GM18505 (cell line): ENCODE data around the gene BCOR.
A peak's percentile ranks its signal among the peaks of the same experiment; 100 is the strongest.

Experiments used
- ATAC-seq: cut with Tn5 transposase; IDR thresholded peaks from one replicate; pipeline ENCODE4 v1.9.1; 2021; ENCODE audit not compliant: unreplicated experiment
- POLR2A ChIP-seq: IDR thresholded peaks from 4 replicates; pipeline ENCODE4 v1.6.1; 2011; ENCODE audit warnings: borderline replicate concordance; ENCODE audit not compliant: insufficient read depth, insufficient read length; ENCODE audit errors: extremely low read depth

BCOR gene

DNA sequence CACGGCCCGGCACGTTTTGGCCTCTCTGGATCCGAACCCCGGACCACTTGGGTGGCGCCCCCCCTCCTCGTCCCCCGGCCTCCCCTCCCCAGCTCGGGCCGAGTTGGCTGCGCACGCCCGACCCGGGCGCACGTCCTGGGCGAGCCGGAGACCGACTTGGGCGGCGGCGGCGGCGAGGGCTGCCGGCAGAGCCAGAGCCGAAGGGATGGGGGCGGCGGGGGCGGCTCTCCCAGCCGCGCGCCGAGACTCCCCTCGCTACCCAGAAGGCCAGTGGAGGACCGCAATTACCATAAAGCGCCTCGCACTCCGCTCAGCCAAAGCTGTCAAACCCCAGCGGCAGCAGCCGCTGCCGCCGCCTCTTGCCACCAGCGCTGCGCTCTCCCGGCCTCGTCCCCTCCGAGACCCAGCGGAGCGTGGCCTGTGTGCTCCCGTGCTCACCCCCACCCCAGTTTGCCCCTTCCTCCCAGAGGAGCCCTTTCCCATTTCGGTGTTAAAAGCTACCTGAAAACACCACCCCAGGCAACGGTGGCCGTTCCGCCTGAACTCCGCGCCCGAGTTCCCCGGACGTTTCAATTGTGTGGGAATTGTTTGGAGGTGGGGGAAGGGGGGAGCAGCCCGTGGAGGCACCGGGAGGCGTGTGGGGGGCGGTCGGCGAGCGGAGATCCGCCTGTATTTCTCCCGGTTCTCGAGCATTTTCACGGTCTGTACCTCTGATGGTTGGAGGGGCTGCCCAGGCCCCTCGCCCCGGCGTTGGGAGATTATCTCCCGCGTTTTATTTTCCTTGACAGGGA, 701 bp upstream of the BCOR start:
- peak; percentile 36 for ATAC-seq

GRCh38 chrX:40097141-40097503, 636 bp downstream of the BCOR start:
- no peak for ATAC-seq
- no peak for TF ChIP-seq POLR2A

More for the DNA sequence above, 701 bp upstream of the BCOR start:
- TF ChIP-seq POLR2A = peak; percentile 44

DNA sequence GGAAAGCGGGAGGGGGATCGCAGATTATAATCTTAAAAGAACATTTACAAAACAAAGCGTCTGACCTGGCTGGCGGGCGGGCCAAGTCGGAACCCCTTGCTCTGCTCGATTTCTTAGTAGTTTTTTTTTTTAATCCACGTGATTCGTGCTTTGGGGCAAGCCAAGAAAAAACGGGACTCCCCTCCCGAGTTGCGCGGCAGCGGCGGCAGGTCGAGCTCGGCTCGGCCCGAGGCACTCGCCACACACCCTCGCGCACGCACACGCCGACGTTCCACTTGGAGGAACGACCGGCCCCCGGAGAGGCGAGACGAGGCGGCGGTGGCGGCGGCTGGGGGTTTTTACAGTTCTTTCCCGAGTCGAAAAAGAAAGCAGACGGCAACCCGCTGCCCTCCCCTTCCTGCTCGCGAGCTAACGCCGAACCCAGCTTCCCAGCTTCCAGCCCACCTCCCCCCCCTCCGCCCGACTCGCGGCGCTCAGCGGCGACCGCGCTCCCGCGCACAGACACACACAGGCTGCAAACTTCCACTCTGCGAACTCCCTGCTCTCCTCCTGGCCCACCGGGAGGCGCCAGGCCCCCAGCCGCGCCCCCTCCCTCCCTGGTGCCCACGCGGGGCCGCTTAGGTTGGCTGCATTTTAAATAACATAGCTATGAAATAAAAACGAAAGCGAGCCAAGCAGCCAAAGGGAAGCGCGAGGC, 1.2 kb downstream of the BCOR start:
- no peak for TF ChIP-seq POLR2A
- ATAC-seq = no peak

GRCh38 chrX:40095583-40096394, 2.0 kb downstream of the BCOR start:
- no peak for TF ChIP-seq POLR2A
- ATAC-seq = no peak

DNA sequence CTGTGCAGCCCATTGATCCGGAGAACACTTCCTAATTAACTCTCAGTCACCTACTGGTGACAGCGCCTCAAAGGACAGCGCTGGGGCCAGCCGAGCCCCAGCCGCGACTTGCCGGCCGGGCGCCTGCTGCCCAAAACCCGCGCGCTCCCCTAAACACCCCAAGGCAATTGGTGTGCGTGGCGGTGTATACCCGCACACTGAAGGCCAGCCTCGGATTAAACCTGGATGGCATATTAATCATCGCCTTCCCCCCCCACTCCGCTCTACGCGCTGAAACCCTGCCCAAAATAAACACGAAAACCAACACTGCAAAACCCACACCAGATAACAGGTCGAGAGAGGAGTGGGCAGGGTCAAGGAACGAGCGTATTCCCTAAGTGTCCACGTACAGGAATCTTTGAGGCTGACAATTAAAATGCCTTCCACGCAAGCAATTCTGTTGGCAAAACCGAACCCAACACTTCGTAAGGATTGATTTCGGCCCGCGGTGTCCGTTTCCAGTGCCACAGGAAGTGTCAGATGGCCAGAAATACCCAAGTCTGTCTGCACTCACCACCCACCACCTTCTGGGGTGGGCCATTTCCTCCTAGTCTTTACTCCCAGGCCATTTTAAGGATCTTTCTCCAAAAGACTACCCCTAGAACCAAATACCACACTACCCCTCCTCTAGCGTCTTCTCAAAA, 2.7 kb downstream of the BCOR start:
- ATAC-seq = no peak
- no peak for TF ChIP-seq POLR2A

GRCh38 chrX:40094041-40094899, 3.5 kb downstream of the BCOR start:
- ATAC-seq = no peak
- no peak for TF ChIP-seq POLR2A

- no peak for TF ChIP-seq POLR2A
- ATAC-seq = no peak
Observed at GRCh38 chrX:40093586-40093985, 4.2 kb downstream of the BCOR start.

GRCh38 chrX:40092808-40093435, 4.8 kb downstream of the BCOR start:
- no peak for TF ChIP-seq POLR2A
- ATAC-seq = no peak

- ATAC-seq = no peak
- no peak for TF ChIP-seq POLR2A
Observed at GRCh38 chrX:40091691-40092421, 5.9 kb downstream of the BCOR start.

DNA sequence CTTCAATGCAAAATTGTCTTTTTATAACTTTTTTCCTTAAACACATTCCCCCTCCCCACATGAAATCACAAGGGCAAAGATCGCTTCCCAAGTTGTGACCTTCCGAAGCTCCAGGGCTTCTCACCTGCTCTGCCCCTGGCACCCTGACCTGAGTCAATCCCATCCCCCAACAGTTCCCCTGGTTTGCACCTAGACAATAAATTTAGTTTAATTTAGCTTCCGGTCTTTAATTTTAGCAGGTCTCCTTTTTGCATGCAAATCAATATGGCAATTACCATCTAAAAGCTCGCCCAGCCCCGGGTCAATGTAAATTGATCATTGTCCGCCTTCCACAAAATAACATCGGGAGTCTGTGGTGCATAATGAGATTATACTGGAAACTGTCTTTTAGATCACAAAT, 6.8 kb downstream of the BCOR start:
- no peak for TF ChIP-seq POLR2A
- no peak for ATAC-seq
